GM18520 (cell line): Measurements from ENCODE around the gene SEMA3G.

ENCODE experiments used
- ATAC-seq: cut with Tn5 transposase; IDR thresholded peaks from one replicate; pipeline ENCODE4 v1.9.1; 2021; ENCODE audit not compliant: unreplicated experiment

The SEMA3G gene

GRCh38 chr3:52454938-52455282 lies 10.0 kb upstream of the SEMA3G start:
- no peak for ATAC-seq

DNA sequence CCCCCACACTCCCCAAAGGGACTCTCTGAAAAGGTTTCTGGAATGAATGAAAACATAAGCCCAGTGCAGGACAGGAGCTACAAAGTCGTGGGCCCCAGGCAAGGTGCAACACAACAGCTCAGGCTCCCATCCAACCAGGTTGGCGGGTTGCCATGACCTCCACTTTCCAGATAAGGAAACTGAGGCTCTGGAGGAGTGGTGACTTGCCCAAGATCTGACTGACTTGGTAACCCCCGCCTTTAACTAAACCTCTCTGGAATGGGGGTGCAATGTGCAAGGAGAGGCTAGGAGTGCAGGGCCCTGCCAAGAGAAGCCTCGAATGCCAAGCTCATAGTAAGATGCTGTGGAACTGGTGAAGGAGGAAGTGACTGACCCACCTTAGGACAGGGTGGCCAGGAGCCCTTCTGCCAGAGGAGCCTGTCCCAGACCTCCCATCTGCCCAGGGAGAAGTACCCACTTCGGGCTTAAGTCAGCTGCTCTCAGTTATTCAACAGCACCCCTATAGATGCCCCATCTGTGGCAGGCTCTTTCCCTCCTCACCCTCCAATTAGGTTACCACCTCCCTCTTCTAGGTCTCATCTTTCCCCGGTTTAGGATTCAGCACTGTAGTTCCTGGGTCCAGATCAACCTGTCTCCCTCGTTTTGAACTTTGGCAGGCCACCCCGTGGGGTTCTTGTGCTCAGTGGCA lies 9.5 kb upstream of the SEMA3G start:
- ATAC-seq: no peak

DNA sequence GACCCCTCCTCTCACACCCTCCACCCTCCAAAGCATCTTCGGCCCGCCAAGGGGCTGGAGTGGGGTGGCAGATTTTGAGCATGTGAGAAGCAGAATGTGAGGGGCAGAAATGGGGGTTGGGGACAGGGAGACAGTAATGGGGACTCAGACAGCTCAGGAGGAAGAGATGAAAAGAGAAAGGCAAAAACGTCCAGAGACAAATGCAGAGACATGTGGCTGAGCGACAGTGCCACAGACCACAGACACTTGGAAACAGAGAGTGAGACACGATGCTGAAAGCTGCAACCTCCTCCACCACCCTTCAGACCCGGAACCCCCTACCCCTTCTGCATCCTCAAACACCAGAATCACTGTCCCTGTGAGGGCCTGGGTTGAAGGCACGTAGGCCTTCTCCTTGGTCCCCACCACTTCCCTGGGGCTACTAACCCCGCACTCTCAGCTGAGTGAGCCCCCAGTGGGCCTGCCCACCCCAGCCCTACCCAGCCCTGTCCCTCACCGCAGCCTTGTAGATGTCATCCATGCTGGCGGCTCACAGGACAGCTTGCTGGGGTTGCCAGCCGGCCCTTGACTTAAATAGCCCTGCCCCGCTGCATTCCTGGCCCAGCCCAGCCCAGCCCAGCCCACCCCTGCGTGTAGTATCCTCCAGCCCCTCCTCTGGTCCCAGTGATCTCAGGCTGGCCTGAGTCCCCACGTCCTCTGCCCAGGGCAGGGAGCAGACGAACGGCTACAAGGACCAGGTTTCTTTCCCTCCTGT lies 8.8 kb upstream of the SEMA3G start, which contains the start of gene TNNC1:
TSS of gene TNNC1 (minus strand) at position 546 of the 754 bp plus-strand sequence. CDS start at position 520, 26 bp downstream.
- no peak for ATAC-seq

- ATAC-seq: no peak
Measured at GRCh38 chr3:52452570-52453221, 7.8 kb upstream of the SEMA3G start.

DNA sequence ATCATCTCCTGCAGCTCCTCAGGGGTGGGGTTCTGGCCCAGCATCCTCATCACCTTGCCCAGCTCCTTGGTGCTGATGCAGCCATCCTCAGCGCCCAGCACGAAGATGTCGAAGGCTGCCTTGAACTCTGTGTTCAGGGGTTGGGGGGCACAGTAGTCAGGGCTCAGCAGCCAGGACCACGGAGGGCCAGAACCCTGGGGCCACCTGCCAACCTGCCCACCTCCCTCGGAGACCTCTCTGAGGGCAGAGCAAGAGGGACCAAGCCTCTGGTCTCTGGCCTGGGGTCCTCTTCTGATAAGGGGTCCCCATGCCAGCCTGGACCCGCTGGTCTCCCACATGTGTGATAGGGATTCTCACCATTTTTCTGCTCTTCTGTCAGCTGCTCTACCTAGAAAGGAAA lies 7.2 kb upstream of the SEMA3G start:
- no peak for ATAC-seq

GRCh38 chr3:52451237-52452083 lies 6.6 kb upstream of the SEMA3G start:
- ATAC-seq: no peak

- ATAC-seq: no peak
Measured at GRCh38 chr3:52450489-52451236, 5.8 kb upstream of the SEMA3G start.

DNA sequence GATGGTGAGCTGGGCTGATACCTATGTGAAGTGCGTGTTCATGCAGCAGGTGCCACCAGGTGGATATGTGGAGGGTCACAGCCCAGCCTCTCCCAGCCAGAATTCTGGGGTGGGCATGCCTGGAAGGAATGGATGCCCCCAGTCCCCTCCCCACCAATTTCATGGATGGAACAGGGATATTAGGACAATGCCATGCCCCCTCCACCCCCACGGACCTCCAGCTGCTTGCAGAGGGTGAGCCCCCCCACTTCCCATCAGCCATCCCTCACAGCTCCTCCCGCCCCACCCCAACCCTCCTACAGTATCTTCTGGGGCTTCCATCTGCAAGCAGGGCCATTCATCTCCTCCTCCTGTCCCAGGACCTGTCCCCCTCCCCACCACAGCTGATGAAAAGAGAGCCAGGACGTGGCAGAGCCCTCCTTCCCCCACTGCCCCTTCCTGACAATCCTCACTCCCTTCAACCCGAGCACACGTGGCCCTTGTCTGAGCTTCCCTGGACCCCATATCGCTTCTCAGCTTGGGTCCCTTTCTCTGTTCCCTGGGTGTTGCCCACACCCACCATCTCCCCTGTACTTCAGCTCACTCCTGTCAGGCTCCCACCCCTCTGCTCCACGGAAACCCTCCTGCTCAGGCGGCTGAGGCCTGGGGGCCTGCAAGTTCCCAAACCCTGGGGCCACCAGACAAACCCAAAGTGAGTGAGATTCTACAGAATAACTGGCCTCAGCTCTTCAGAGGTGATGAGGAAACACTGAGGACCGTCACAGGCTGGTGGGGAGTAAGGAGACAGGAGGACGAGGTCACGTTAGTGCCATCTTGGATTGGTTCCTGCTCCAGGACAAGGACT lies 2.8 kb upstream of the SEMA3G start:
- ATAC-seq: no peak

DNA sequence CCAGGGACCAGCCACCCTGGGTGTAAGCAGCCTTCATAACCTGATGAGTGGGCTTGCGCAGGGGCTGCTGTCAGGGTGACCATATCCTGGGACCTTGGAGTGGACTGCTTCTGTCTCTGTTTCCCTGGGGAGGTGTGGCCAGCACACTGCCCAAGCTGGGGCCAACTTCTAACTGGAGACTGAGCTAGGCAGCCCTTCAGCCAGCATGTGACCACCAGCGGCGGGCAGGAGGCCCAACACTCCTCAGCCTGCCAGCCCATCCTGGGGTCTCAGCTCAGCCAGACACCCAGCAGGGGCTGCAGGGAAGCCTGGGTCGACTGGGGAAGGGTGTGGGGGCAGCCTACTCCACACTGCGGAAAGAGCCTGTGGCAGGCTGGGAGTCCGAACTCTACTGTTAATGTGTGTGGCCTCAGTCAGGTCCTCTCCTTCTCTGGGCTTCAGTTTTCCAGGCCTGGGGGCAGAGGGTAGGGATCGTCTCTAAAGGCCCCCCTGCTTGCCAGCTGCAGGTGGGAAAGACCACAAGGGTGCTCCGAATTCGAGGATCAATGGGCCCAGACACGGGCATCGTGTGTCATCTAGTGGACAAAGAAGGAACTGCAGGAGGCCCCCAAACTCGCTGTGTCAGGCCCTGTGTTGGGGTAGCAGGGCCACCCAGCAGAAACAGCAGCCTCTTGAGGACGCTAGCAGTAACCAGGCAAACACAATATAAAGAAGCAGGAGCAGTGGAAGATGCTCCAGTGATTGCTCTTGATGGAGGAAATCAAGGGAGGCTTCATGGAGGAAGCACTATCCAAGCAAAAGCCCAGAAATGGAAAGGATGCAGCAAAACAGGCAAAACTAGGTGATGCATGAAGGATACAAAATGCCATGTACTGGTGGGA lies 2.0 kb upstream of the SEMA3G start:
- no peak for ATAC-seq

- ATAC-seq: no peak
Measured at GRCh38 chr3:52446042-52446441, 1.1 kb upstream of the SEMA3G start.

- no peak for ATAC-seq
Measured at GRCh38 chr3:52443791-52444687, 864 bp downstream of the SEMA3G start.

- no peak for ATAC-seq
Measured at GRCh38 chr3:52443268-52443610, 1.7 kb downstream of the SEMA3G start.

GRCh38 chr3:52442409-52443267 lies 2.3 kb downstream of the SEMA3G start:
- no peak for ATAC-seq

DNA sequence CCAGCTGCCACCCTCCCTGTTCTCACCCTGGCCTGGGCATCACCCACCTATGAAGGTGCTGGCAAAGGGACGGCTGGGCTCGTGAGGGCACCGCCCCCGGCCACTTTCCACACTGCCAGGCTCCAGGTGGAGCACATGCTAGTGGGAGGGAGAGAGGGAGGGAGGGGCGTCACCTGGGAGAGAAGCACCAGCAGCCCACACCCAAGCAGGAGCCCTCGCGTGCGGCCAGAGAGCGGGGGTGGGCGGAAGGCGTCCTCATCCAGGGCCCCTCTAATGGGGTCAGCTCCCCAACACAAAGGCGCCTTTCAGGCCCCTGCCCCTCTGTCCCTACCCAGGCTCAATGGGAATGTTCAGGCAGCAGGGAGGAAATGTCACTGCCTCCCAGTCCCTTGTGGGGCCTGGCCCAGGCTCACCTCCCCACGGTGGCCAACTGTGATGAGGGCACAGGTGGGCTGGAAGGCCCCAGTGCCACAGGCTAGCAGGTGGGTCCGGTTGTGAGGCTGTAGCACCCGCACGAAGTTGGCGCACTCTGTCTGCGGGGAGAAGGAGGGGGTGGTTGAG lies 3.1 kb downstream of the SEMA3G start:
- no peak for ATAC-seq

- ATAC-seq: no peak
Measured at GRCh38 chr3:52441091-52441771, 3.7 kb downstream of the SEMA3G start.

DNA sequence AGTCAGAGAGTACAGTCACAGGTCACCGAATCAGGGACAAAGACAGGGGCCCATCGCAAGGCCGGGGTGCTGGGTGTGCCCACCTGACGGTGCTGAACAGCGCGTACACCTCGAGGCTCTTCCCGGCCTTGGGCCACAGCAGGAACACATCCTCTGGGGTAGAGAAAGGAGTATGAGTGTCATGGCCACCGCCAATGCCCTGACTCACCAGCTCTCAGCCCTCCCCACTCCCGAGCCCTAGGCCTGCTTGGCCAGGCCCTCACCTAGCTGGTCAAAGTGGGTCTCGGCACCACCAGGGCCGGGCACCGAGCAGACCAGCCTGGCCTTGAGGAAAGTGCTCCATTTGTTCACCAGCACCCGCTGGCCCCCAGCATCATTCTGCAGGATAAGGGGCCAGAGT lies 4.2 kb downstream of the SEMA3G start:
- no peak for ATAC-seq
